Activated CD8-positive, alpha-beta memory T cell treated with anti-CD3 and anti-CD28 coated beads for 4 hours (primary cell): ENCODE results near the gene ABCD4.
A peak's percentile ranks its signal among the peaks of the same experiment; 100 is the strongest.

ENCODE experiments used
- DNase-seq, 2 donors: peaks; one replicate each; pipeline ENCODE4 v3.0.0-alpha.2; 2020; ENCODE audit warnings: low read depth in 2 of 2

ABCD4 gene

DNA sequence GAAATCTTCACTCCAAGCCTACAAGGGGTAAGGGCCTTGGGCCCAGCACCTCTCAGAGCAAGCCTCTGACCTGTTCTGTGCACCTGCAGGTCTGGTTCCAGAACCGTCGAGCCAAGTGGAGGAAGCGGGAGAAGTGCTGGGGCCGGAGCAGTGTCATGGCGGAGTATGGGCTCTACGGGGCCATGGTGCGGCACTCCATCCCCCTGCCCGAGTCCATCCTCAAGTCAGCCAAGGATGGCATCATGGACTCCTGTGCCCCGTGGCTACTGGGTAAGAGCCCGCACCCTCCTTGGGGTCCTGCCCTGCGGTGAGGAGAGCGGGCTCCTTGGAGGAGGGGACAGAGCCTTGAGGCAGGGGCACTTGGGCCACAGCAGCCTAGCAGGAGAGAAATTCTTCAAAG is 43.2 kb downstream of the ABCD4 start:
- no peak for DNase-seq

- DNase-seq: no peak
These were observed 44.0 kb downstream of the ABCD4 start for GRCh38 chr14:74258764-74259035.

DNA sequence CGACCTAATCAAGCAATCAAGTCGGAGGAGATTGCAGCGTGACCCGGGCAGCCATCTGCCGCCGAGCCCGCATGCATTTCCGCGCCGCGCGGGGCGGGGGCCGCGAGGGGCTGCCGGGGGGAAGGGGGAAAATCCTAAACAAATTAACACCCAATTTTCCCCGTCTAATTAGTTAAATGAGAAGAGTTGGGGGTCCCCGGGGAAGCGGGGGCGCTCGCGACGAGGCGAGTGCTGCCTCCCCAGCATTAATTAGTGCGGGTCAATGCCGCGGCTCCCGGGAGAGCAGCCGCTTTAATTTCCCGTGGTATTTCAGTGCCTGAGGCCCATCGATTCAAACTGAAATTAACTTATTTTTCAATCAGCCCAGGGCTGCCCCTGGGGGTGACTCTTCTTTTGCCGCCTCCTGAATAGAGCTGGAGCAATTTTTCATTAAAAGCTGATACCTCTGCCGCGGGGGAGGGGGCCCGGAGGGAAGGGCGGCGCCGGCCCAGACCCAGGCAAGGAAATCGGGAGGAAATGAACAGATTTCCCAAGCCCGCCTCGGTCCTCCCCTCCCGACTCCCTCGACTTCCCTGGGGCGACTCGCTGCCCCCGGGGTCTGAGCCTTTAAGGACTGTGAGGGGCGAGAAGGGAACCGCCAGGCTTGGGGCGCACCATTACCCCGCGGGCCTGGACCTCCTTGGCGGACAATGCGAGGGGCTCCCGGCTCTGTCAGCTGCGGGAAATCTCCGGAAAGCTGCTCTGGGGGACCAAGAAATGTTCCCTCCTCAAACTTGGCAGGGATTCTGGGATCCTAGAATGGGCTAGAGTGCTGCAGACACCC is 44.6 kb downstream of the ABCD4 start:
- no peak for DNase-seq

DNA sequence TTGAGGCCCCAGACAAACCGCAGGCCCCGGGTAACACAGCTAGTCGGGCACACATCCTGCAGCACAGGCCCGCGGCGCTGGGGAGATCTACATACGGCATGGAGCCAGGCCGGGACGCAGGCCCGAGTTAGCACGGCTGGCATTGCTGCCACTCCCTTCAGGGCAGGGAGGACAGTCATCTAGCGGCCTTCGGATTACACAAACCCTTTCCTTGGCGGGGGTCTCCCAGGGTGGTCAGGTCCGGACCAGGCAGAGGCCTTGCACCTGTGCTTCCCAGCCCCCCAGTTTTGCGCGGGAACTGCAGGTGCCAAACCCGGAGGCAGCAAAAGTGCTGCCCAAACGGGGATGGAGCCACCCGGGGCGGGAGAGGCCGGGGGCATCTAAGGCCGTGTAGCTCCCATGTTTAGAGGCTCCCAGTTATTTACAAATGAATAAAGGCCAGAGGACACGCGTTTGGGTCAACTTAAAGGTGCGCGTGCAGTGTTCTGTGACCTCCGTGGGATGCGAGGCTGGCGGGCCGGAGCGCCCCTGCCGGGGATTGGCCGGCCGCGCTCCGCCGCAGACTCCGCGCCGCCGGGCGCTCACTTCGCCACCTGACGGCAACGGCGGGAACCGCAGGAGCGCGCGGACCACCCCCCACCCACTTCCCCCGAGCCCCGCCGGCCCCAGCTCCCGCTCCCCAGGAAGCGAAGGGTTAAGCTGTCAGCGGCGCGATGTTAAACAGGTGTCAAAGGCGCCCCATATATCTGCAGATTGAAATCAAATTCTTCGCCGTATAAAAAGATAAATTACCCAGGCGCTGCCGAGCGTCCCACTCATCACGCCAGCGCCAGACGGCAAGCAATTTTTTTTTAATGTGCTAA is 45.4 kb downstream of the ABCD4 start:
- peak; percentile 7 to 24 for DNase-seq

DNA sequence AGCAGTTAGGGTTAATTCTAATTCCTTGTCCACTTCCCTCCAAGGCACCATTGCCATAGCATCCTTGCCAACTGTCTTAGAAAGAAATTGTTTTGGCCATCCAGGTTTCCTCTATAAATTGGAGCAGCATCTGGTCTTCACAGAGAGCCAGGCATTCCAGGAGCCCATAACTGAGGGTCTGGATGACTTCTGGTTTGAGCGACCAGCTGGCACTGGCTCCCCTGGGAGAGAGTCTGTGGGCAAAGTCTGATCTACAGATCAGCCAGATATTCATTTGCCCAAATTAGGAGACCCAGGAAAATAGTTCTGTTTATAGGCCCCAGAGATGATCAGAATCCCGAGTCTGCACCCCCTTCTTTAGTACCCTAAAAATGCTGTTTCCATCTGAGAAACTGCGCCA is 47.5 kb downstream of the ABCD4 start:
- DNase-seq: no peak

DNA sequence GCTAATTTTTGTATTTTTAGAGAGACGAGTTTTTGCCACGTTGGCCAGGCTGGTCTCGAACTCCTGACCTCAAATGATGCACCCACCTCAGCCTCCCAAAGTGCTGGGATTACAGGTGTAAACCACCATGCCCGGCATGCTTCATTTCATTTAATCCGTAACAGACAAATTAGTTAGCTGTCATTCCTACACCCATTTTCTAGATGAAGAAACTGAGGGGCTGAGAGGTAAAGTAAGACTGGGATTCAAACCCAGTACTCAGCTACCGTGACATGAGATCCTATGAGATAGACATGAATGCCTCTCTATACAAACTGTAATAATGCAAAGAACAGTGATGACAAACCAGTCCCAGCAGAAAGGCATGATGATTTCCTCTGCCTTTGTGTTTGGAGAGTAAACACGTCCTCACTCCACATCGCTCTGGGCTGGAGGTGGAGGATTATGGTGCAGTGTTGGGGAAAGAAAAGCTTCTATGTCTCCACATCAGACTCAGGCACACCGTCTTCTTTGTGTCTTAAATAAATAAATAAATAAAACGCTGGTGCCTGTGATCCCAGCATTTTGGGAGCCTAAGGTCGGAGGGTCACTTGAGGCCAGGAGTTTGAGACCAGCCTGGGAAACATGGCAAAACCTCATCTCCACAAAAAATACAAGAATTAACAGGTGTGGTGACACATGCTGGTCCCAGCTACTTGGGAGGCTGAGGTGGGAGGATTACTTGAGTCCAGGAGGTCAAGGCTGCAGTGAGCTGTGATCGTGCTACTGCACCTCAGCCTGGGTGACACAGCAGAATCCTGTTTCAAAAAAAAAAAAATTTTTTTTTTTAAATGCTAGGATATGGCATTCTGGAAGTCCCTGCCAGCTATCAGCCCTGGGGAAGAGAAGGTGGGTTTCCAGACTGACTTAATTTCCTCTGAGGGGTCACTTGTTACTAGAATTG is 53.0 kb downstream of the ABCD4 start:
- no peak for DNase-seq

GRCh38 chr14:74248017-74248416 is 54.7 kb downstream of the ABCD4 start:
- DNase-seq: no peak

- DNase-seq: no peak
These were observed 56.2 kb downstream of the ABCD4 start for GRCh38 chr14:74246542-74246941.

DNA sequence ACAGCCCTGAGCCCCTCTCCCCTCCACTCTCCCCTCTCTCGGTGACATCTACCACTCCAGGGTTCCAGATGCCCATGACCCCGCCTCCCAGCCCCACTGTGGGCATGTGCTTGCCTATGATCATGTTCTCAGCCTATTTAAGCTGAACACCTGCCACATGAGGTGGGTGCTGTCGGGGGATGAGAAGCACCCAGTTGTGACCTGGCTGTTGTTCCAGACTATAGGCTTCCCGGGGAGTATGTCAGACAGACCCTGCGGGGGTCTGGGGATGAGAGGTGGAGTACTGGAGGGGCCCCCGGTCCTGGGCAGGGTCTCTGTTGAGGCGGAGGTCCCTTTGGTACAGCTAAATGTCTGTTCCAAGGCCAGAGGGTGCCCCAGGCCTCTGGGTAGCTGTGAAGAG is 57.4 kb downstream of the ABCD4 start:
- DNase-seq: no peak

GRCh38 chr14:74244115-74244514 is 58.6 kb downstream of the ABCD4 start:
- DNase-seq: no peak

- no peak for DNase-seq
These were observed 59.7 kb downstream of the ABCD4 start for GRCh38 chr14:74243051-74243450.

- no peak for DNase-seq
These were observed 60.0 kb downstream of the ABCD4 start for GRCh38 chr14:74242780-74243042.

- no peak for DNase-seq
These were observed 60.5 kb downstream of the ABCD4 start for GRCh38 chr14:74242021-74242779.

- no peak for DNase-seq
These were observed 61.1 kb downstream of the ABCD4 start for GRCh38 chr14:74241652-74242017.

DNA sequence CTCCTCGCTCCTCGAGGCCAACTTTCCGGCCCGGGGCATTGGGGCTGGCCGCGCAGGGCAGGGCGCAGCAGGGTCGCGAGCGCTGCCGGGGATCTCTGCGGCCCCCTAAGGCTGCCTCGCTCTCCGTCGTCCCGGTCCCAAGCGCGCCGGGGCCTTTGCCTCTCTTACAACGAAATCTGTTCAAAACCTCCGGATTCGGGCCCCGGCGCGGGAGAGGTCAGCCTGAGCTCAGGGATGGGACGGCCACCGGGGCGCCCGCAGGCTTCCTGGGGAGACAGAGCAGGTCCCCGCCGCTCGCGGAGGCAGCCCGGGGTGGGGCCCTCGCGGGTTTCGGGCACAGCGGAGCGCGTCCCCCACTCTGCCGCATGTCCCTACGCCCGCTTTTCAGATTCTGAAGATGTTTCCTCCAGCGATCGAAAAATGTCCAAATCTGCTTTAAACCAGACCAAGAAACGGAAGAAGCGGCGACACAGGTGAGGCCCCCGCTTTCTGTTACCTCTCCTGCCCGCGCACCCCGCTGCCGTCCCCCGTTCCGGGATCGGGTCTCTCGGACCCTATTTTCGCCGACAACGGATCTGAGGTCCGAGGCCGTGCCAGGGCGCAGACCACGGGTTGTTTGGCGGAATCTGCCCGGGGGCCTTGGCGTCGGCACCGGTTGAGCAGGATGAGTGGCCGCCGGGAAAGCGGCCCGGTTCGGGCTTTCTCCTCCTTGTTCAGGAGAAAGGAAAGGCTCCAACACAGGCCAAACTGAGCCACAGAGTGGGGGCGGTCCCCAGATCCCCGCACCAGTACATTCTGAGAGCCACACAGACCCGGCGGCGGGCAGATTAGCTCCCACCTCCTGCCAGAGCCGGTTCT is 61.7 kb downstream of the ABCD4 start:
- DNase-seq: no peak

DNA sequence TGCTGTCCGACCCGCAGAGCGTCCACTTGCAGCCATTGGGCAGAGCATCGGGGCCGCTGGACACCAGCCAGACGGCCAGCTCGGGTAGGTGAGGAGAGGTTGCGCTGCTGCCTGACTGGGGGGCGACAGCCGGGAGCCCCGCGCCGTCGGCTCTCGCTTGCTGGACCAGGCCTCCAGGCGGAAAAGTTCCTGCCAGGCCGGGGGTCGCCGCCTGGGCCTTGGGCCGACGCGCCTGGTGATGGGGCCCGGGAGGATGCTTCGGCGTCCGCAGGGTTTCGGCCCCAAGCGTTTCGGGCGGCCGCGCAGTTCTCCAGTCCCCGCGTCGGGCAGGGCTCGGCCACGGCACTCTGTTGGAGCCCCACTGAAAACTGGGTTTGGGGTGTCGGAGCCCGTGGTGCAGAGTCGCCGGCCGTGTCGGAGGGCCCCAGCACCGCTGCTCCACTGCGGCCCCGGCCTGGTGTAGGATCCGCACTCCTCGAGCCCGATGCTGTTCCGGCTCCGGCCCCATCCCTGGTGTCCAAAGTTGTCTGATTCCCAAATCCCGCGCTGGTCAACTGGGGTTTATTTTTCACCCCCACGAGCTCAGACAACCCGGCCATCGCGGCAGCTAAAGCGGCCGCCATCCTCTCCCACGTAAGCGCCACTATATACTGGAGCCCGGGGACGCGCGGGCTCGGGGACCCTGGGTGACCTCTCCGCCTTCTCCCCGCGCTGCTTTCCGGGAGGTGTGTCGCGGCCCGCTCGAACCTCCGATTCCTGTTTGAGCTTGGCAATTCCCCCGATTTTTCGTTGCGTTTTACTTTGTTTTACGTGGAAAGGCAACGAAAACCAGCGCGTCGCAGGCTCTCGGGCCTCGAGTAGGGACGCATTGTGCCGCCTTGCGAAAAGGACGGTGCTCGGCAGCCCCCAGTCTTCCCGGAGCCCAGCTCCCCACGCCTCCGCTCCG is 62.6 kb downstream of the ABCD4 start:
- no peak for DNase-seq

DNA sequence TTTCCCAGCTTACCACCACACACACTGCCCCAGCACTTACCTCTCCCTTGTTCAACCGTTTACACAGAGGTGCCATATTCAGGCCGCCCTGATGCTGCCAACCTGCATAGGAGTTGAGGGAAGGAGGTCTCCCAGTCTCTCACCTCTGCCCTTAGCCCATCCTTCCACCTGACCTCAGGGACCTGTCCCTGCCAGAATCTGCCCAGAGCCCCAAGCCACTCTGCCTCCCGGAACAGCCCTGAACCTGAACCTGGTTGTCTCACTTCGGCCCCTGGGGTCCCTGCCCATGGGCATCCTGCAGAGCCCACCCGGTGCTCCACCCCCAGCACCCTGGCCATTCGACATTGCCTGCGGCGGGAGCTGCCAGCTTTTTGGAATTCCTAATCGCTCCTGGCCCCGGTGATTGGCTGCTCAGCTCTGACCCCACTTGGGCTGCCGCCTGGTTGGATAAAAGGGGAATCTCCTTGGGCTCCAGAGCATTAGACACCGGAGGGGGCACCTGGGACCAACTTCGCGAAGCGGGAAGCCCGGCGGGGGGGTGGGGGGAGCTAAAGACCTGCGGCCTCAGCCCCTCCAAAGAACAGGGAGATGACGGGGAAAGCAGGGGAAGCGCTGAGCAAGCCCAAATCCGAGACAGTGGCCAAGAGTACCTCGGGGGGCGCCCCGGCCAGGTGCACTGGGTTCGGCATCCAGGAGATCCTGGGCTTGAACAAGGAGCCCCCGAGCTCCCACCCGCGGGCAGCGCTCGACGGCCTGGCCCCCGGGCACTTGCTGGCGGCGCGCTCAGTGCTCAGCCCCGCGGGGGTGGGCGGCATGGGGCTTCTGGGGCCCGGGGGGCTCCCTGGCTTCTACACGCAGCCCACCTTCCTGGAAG is 63.5 kb downstream of the ABCD4 start, which contains the start of gene VSX2:
Gene VSX2 (plus strand): TSS at position 476 of the 874 bp plus-strand sequence. CDS start 113 bp downstream, at position 589.
- no peak for DNase-seq

GRCh38 chr14:74237441-74237840 is 65.3 kb downstream of the ABCD4 start:
- DNase-seq: no peak
